Esophagus squamous epithelium (tissue), 5 donors: ENCODE results near the gene EXOC6. TPM values are rescaled to one million over a fixed set of nuclear protein-coding genes. Genes with fewer than 3 reads are reported as not detected.

ENCODE experiments used
- DNase-seq: peaks from one replicate; lab custom pipeline; 2025; lab: John Stamatoyannopoulos, UW
- H3K27ac ChIP-seq, 4 donors: fragments of 200-600 bp; sonication (generic); one replicate each; pipeline ENCODE4 v1.5.1; 2016 to 2019; ENCODE audit warnings: mild to moderate bottlenecking in 1 of 4
- H3K27me3 ChIP-seq, 4 donors: fragments of 200-600 bp; sonication (generic); 1 replicate in 3 of 4; 2 replicates in 1 of 4; pipeline versions ENCODE4 v1.5.1 to v1.6.0; 2017 to 2021; ENCODE audit warnings: antibody characterized with exemption in 1 of 4
- H3K36me3 ChIP-seq, 3 donors: fragments of 200-600 bp; sonication (generic); one replicate each; pipeline ENCODE4 v1.5.1; 2016 to 2019
- H3K4me1 ChIP-seq, 3 donors: fragments of 200-600 bp; sonication (generic); one replicate each; pipeline ENCODE4 v1.5.1; 2017 to 2019
- H3K4me3 ChIP-seq, 4 donors: fragments of 200-600 bp; sonication (generic); 1 replicate in 3 of 4; 2 replicates in 1 of 4; pipeline ENCODE4 v1.5.1; 2016 to 2019; ENCODE audit warnings: mild to moderate bottlenecking in 2 of 4, moderate library complexity in 1 of 4
- H3K9me3 ChIP-seq, 3 donors: fragments of 200-600 bp; sonication (generic); one replicate each; pipeline ENCODE4 v1.5.1; 2016 to 2019
- POLR2A ChIP-seq, 4 donors: fragments of 450-650 bp; IDR thresholded peaks; one replicate each; pipeline ENCODE4 v1.6.1; 2017; ENCODE audit warnings: antibody characterized with exemption in 4 of 4, mild to moderate bottlenecking in 4 of 4, moderate library complexity in 3 of 4
- WGBS, 2 donors: methylation state at CpG; one replicate each; pipeline ENCODE4 v1.1.5; 2018; 5-methylcytosine and 5-hydroxymethylcytosine counted together
- intact Hi-C: fragments of 100-400 bp; cut with DNase I; formaldehyde crosslinking; loops from one replicate; pipeline ENCODE4 v1.15.0; 2022
- total RNA-seq, 4 donors: library from RNA; depleted of rRNA; stranded (reverse); fragments of >200 nt; gene quantifications; one replicate each; pipeline ENCODE4 v1.1.0, GENCODE V29; 2016
- TF ChIP-seq, protein P1 (sequence below), 6 experiments: fragments of 450-650 bp in 4 of 6; fragments of 200-600 bp in 2 of 6; sonication (generic) in 2 of 6; IDR thresholded peaks; one replicate each; pipeline ENCODE4 v1.5.1; 2016 to 2019; ENCODE audit warnings: antibody characterized with exemption in 6 of 6, mild to moderate bottlenecking in 4 of 6, moderate library complexity in 4 of 6
- donor health status: DM: yes; HTN: yes; CAD: no.

The EXOC6 gene
- total RNA-seq, 4 donors from 2014 or later, result 1.3 to 9.5 (median 5.6) TPM

DNA sequence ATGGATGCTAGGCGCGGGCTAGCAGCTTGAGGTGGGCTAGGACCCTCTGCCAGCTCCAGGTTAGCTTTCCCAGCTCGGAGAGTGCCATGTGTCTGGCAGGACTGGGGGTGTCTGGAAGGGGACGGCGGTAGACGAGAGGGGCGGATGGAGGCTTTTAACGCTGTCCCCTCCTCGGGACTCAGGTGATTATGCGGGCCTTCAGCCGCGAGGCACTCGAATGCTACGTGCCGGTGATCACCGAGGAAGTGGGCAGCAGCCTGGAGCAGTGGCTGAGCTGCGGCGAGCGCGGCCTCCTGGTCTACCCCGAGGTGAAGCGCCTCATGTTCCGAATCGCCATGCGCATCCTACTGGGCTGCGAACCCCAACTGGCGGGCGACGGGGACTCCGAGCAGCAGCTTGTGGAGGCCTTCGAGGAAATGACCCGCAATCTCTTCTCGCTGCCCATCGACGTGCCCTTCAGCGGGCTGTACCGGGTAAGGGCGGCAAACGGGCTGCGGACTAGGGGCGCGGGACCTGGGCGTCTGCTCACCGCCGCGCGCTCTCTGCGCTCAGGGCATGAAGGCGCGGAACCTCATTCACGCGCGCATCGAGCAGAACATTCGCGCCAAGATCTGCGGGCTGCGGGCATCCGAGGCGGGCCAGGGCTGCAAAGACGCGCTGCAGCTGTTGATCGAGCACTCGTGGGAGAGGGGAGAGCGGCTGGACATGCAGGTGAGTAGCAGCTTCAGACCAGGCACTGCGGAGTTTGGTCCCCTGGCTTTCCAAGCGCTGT, 226.5 kb downstream of the EXOC6 start:
- WGBS, 2 donors, result 4 to 17% methylated on average over 9 to 11 of the region's 67 CpGs
- Histone ChIP-seq H3K4me3 (peak overlapping the region in 2 of 4 donors; percentile 41 to 56), H3K27ac (no peak overlapping the region), H3K4me1 (peaks cover 31 to 42% (median 34%) of the 10 kb centered on the region in 3 donors), H3K9me3 (no peaks in the 10 kb centered on the region), H3K27me3 (peaks cover 14 to 99% (median 33%) of the 10 kb centered on the region in 4 donors), H3K36me3 (no peaks in the 10 kb centered on the region)
- DNase-seq, result no peak
- intact Hi-C loops, result no loop called here
- TF ChIP-seq, protein P1, sequence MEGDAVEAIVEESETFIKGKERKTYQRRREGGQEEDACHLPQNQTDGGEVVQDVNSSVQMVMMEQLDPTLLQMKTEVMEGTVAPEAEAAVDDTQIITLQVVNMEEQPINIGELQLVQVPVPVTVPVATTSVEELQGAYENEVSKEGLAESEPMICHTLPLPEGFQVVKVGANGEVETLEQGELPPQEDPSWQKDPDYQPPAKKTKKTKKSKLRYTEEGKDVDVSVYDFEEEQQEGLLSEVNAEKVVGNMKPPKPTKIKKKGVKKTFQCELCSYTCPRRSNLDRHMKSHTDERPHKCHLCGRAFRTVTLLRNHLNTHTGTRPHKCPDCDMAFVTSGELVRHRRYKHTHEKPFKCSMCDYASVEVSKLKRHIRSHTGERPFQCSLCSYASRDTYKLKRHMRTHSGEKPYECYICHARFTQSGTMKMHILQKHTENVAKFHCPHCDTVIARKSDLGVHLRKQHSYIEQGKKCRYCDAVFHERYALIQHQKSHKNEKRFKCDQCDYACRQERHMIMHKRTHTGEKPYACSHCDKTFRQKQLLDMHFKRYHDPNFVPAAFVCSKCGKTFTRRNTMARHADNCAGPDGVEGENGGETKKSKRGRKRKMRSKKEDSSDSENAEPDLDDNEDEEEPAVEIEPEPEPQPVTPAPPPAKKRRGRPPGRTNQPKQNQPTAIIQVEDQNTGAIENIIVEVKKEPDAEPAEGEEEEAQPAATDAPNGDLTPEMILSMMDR (IDR thresholded peaks at IDR 0.05), result no peak
- TF ChIP-seq POLR2A (IDR thresholded peaks at IDR 0.05), result no peak

DNA sequence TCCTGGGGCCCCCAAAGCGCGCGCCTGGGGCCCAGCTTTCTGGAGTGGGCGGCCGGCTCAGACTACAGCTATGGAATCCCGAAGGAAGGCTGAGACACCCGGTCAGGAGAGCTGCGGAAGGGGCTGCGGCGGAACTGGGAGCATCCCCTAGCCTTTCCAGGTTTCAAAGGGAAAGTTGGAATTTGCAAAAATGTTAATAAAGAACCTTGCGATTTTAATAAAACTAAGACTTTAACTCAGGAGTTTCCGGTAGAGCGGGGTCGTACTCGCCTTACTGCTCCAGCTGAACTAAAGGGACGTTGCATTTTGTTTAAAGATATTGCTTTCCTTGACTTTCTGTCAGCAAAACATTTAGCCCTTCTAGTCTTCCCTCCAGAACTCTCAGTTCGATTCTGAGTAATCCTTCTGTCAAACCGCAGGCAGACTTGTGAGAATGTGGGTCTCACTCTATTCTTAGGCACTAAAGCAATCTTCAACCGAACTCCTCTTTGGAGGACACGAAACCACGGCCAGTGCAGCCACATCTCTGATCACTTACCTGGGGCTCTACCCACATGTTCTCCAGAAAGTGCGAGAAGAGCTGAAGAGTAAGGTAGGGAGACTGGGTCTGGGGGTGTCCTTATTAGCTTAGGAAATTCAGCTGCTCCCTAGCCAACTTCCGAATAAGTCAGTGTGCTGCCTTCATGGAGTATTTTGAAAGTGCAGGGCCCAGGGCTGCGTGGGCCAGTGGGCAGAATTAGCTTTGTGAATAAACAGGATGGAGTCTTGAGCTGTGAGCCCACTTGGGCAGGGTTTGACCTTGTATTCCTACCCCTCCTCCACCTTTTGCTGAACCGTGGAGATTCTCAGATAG, 227.3 kb downstream of the EXOC6 start:
- H3K27ac ChIP-seq, result no peak overlapping the region
- H3K36me3 ChIP-seq, result no peaks in the 10 kb centered on the region
- H3K4me3 ChIP-seq, result no peak overlapping the region
- TF ChIP-seq, protein P1 (IDR thresholded peaks at IDR 0.05), result no peak
- TF ChIP-seq POLR2A (IDR thresholded peaks at IDR 0.05), result no peak
- WGBS, 2 donors, result 37 to 53% methylated on average over 15 to 22 of the region's 25 CpGs
- H3K9me3 ChIP-seq, result no peaks in the 10 kb centered on the region
- peaks cover 31 to 50% (median 34%) of the 10 kb centered on the region in 3 donors for H3K4me1 ChIP-seq
- peaks cover 14 to 99% (median 33%) of the 10 kb centered on the region in 4 donors for H3K27me3 ChIP-seq
- DNase-seq, result no peak
- intact Hi-C loops, result no loop called here

DNA sequence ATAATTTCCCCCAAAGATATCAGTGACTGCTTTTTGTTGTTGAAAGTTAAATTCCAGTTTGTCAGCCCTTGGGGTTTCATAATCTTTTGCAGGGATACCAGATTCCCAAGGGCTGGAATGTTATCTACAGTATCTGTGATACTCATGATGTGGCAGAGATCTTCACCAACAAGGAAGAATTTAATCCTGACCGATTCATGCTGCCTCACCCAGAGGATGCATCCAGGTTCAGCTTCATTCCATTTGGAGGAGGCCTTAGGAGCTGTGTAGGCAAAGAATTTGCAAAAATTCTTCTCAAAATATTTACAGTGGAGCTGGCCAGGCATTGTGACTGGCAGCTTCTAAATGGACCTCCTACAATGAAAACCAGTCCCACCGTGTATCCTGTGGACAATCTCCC, 228.6 kb downstream of the EXOC6 start:
- peaks cover 31 to 42% (median 31%) of the 10 kb centered on the region in 3 donors for H3K4me1 ChIP-seq
- no peak overlapping the region for H3K4me3 ChIP-seq
- DNase-seq, result no peak
- H3K36me3 ChIP-seq, result no peaks in the 10 kb centered on the region
- no peak overlapping the region for H3K27ac ChIP-seq
- WGBS, 2 donors, result 50 to 57% methylated on average over 1 to 2 of the region's 2 CpGs
- TF ChIP-seq, protein P1 (IDR thresholded peaks at IDR 0.05), result no peak
- TF ChIP-seq POLR2A (IDR thresholded peaks at IDR 0.05), result no peak
- H3K9me3 ChIP-seq, result no peaks in the 10 kb centered on the region
- intact Hi-C loops, result no loop called here
- H3K27me3 ChIP-seq, result peaks cover 14 to 99% (median 27%) of the 10 kb centered on the region in 4 donors

DNA sequence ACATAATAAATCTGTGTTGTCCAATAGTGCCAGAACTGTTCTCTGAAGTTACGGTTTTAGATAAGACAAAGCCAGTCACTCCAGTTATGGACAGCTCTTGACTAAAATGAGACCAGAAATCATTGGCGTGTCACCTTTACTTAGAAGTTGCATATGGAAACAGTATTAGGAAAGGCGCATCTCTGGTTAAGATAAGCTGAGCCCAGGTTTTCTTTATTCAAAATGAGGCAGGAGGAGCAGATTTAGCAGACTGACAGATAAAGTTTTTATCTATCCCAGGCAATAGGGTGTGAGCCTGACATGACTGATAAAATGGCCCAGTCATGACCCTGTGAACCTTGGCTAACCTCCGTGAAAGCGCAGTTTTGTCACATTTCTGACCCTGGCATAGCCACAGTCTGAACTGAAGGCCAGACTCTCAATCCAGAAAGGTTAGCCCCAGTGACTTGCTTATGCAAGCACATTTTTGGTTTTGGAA, 229.6 kb downstream of the EXOC6 start:
- Histone ChIP-seq H3K9me3 (no peaks in the 10 kb centered on the region), H3K4me3 (no peak overlapping the region), H3K27me3 (peaks cover 10 to 96% (median 18%) of the 10 kb centered on the region in 4 donors), H3K27ac (no peak overlapping the region), H3K36me3 (no peaks in the 10 kb centered on the region), H3K4me1 (peaks cover 22 to 32% (median 24%) of the 10 kb centered on the region in 3 donors)
- 75 to 89% methylated on average over 4 to 5 of the region's 5 CpGs for WGBS, 2 donors
- DNase-seq, result no peak
- intact Hi-C loops, result no loop called here
- no peak for TF ChIP-seq POLR2A (IDR thresholded peaks at IDR 0.05)
- TF ChIP-seq, protein P1 (IDR thresholded peaks at IDR 0.05), result no peak
